ENCODE results near the gene USP4. TPM values are rescaled to one million over a fixed set of nuclear protein-coding genes. Genes with fewer than 3 reads are reported as not detected.
"Not testable (repeated sequence)": the region's sequence is repeated elsewhere in the genome, so short reads cannot be mapped to it uniquely, and the experiment has no call there.

The USP4 gene
- total RNA-seq, 4 donors from 2014 or later, result 29.9 to 34.2 (median 31.5) TPM

GRCh38 chr3:49349348-49350114 lies 9.7 kb upstream of the USP4 start:
- intact Hi-C loops (cut with DNase I; ENCODE audit: low total_unique reads), result no loop called here

GRCh38 chr3:49348361-49348760 lies 8.5 kb upstream of the USP4 start:
- DNase-seq (ENCODE audit: low spot score in 2 of 2); intact Hi-C loops (cut with DNase I; ENCODE audit: low total_unique reads); H3K4me3 ChIP-seq (ENCODE audit: low read depth, poor library complexity, severe bottlenecking): not testable (repeated sequence)
- 91 to 99% methylated on average over 12 of the region's 12 CpGs for WGBS, 2 donors

More at GRCh38 chr3:49349348-49350114, 9.7 kb upstream of the USP4 start:
- WGBS, 2 donors, result 75 to 78% methylated on average over 3 of the region's 3 CpGs
- TF ChIP-seq POLR2A (IDR thresholded peaks at IDR 0.05), result no peak
- TF ChIP-seq, protein P1, sequence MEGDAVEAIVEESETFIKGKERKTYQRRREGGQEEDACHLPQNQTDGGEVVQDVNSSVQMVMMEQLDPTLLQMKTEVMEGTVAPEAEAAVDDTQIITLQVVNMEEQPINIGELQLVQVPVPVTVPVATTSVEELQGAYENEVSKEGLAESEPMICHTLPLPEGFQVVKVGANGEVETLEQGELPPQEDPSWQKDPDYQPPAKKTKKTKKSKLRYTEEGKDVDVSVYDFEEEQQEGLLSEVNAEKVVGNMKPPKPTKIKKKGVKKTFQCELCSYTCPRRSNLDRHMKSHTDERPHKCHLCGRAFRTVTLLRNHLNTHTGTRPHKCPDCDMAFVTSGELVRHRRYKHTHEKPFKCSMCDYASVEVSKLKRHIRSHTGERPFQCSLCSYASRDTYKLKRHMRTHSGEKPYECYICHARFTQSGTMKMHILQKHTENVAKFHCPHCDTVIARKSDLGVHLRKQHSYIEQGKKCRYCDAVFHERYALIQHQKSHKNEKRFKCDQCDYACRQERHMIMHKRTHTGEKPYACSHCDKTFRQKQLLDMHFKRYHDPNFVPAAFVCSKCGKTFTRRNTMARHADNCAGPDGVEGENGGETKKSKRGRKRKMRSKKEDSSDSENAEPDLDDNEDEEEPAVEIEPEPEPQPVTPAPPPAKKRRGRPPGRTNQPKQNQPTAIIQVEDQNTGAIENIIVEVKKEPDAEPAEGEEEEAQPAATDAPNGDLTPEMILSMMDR (IDR thresholded peaks at IDR 0.05), result no peak
- DNase-seq (ENCODE audit: low spot score in 2 of 2), result no peak
- H3K4me3 ChIP-seq (ENCODE audit: low read depth, poor library complexity, severe bottlenecking), result no peak overlapping the region

DNA sequence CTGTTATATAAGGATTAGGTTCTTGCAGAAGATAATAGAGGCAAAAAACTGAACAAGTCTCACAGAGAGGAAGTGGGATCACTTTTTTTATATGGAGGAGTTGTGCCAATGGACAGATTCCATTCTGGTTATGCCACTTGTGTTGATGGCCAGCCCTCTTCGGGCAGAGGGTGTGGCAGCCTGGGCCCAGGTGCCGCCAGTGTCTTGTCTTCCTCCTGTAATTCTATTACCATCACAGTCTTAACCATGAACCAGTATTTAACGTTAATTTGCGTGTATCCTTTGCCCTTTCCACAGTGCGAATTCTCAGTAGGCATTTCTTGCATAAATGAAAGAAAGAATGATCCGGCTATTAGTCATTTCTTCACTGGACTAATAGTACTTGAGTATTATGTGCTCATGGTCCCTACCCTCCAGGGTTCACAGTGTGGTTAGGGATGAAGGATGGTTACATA lies 7.0 kb upstream of the USP4 start:
- no peak for DNase-seq (ENCODE audit: low spot score in 2 of 2)
- TF ChIP-seq, protein P1 (IDR thresholded peaks at IDR 0.05), result no peak
- no peak for TF ChIP-seq POLR2A (IDR thresholded peaks at IDR 0.05)
- intact Hi-C loops (cut with DNase I; ENCODE audit: low total_unique reads), result no loop called here
- 62 to 69% methylated on average over 6 of the region's 6 CpGs for WGBS, 2 donors
- no peak overlapping the region for H3K4me3 ChIP-seq (ENCODE audit: low read depth, poor library complexity, severe bottlenecking)

DNA sequence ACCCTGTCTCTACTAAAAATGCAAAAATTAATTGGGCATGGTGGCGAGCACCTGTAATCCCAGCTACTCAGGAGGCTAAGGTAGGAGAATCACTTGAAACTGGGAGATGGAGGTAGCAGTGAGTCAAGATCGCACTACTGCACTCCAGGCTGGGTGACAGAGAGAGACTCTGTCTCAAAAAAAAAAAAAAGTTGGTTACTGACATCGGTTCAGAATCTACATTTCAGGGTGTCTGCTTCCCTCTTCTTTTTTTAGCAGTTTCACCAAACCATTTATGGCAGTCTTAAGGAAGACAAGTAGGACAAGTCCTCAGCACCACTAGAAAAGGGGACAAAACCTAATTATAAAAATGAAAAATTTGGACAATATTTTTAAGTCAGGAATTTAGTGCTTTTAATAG lies 3.3 kb upstream of the USP4 start:
- no peak for DNase-seq (ENCODE audit: low spot score in 2 of 2)
- intact Hi-C loops (cut with DNase I; ENCODE audit: low total_unique reads), result no loop called here
- TF ChIP-seq POLR2A (IDR thresholded peaks at IDR 0.05), result no peak
- TF ChIP-seq, protein P1 (IDR thresholded peaks at IDR 0.05), result no peak
- WGBS, 2 donors, result 87 to 95% methylated on average over 3 of the region's 3 CpGs
- H3K4me3 ChIP-seq (ENCODE audit: low read depth, poor library complexity, severe bottlenecking), result no peak overlapping the region

GRCh38 chr3:49341996-49342395 lies 2.1 kb upstream of the USP4 start:
- WGBS, 2 donors, result 88 to 89% methylated on average over 6 of the region's 6 CpGs
- TF ChIP-seq, protein P1 (IDR thresholded peaks at IDR 0.05), result no peak
- TF ChIP-seq POLR2A (IDR thresholded peaks at IDR 0.05), result no peak
- intact Hi-C loops (cut with DNase I; ENCODE audit: low total_unique reads), result no loop called here
- DNase-seq (ENCODE audit: low spot score in 2 of 2), result no peak
- H3K4me3 ChIP-seq (ENCODE audit: low read depth, poor library complexity, severe bottlenecking), result no peak overlapping the region

DNA sequence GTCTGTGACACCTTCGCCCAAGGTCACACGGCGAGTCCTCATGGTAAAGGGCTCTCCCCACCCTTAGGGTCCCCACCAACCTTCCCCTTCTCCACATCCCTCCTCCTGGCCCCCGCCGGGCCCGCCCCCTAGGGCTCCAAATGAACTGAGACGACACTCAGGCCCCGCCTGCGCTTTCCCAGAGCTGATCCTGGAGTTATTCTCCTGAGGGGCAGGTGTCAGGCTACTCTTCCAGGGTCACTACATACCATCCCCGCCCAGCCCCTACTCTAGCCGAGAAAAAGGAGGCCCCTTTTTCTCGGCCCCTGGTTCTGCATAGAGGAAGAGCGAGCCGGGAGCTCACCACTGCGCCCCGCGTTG lies 292 bp downstream of the USP4 start:
- TF ChIP-seq, protein P1 (IDR thresholded peaks at IDR 0.05), result no peak
- no peak for TF ChIP-seq POLR2A (IDR thresholded peaks at IDR 0.05)
- WGBS, 2 donors, result 0 to 1% methylated on average over 17 of the region's 17 CpGs
- H3K4me3 ChIP-seq (ENCODE audit: low read depth, poor library complexity, severe bottlenecking), result peak overlapping the region; percentile 91
- peak in 1 of 2 donors; percentile 86 for DNase-seq (ENCODE audit: low spot score in 2 of 2)
- intact Hi-C loops (cut with DNase I; ENCODE audit: low total_unique reads), result no loop called here

Measured in lower leg skin (tissue), 4 donors.